ENCODE results near the gene IYD. TPM values are rescaled to one million over a fixed set of nuclear protein-coding genes. Genes with fewer than 3 reads are reported as not detected.

IYD gene
- total and polyA plus RNA-seq, 11 donors = 0.12 TPM; not detected in 10

DNA sequence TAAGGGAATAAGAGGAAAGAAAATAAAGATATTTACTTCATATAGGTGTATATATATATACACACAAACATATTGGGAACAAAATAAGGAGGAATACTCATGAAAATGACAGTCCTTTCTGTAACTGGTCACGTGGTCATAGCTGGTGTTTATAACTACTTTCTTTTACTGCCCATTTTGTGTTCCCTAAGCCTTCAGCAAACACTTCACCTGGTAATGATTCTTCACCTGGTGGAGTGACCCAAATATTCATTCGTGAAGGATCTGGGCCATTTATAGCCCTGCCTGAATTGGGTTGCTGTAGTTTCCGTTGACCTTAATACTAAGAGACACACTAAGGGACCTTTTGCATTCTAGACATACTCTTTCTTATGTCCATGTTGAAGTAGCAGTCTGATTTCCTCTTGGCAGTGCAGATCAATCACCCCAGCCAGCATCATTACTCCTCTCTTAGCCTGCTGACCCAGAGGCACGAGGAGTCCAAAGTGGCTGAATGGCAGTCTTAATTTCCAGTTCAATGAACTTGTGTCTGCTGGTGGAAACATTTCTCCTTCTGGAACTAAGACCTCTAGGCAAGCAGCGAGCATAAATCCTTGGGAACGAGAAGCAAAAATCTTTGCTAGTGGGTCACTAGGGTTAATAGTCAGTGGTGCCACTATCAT, 39.9 kb upstream of the IYD start:
- intact Hi-C loops (cut with DNase I) = loop anchor here in 1 of 10 donors (5.0 kb wide), 1 partner anchor 187 kb away; the partner anchor contains the start of gene PPP1R14C
- Histone ChIP-seq H3K4me1 (peaks cover 0 to 23% (median 0%) of the 10 kb centered on the region in 12 donors), H3K36me3 (no peaks in the 10 kb centered on the region), H3K27me3 (no peaks in the 10 kb centered on the region), H3K27ac (no peak overlapping the region), H3K9me3 (no peaks in the 10 kb centered on the region), H3K4me3 (no peak overlapping the region)
- no peak for TF ChIP-seq POLR2A (IDR thresholded peaks at IDR 0.05)
- TF ChIP-seq, protein P1, sequence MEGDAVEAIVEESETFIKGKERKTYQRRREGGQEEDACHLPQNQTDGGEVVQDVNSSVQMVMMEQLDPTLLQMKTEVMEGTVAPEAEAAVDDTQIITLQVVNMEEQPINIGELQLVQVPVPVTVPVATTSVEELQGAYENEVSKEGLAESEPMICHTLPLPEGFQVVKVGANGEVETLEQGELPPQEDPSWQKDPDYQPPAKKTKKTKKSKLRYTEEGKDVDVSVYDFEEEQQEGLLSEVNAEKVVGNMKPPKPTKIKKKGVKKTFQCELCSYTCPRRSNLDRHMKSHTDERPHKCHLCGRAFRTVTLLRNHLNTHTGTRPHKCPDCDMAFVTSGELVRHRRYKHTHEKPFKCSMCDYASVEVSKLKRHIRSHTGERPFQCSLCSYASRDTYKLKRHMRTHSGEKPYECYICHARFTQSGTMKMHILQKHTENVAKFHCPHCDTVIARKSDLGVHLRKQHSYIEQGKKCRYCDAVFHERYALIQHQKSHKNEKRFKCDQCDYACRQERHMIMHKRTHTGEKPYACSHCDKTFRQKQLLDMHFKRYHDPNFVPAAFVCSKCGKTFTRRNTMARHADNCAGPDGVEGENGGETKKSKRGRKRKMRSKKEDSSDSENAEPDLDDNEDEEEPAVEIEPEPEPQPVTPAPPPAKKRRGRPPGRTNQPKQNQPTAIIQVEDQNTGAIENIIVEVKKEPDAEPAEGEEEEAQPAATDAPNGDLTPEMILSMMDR (IDR thresholded peaks at IDR 0.05) = no peak
- ATAC-seq (no peak), DNase-seq (no peak)
- 88 to 94% (median 91%) methylated on average over 6 of the region's 6 CpGs for WGBS, 4 donors

DNA sequence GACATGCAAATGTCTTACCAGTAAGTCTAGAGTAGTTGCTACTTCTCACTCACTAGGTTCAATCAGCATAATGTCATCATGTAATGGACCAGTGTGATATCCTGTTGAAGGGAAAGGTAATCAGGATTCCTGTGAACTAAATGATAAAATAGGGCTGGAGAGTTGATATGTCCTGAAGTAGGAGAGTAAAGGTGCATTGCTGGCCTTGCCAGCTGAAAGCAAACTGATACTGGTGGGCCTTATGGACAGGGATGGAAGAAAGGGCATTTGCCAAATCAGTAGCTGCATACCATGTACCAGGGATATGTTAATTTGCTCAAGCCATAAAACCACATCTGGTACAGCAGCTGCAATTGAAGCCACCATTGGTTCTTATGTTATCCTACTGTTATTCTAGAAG, 37.5 kb upstream of the IYD start:
- Histone ChIP-seq H3K27ac (no peak overlapping the region), H3K4me1 (peaks cover 0 to 9% (median 0%) of the 10 kb centered on the region in 12 donors), H3K27me3 (no peaks in the 10 kb centered on the region), H3K9me3 (no peaks in the 10 kb centered on the region), H3K4me3 (no peak overlapping the region), H3K36me3 (no peaks in the 10 kb centered on the region)
- no peak for ATAC-seq
- intact Hi-C loops (cut with DNase I) = loop anchor here in 2 of 10 donors (10.0 kb wide), 2 partner anchors 67 to 397 kb away; no protein-coding TSS in a partner anchor
- no peak for DNase-seq
- TF ChIP-seq, protein P1 (IDR thresholded peaks at IDR 0.05) = no peak
- TF ChIP-seq POLR2A (IDR thresholded peaks at IDR 0.05) = no peak

DNA sequence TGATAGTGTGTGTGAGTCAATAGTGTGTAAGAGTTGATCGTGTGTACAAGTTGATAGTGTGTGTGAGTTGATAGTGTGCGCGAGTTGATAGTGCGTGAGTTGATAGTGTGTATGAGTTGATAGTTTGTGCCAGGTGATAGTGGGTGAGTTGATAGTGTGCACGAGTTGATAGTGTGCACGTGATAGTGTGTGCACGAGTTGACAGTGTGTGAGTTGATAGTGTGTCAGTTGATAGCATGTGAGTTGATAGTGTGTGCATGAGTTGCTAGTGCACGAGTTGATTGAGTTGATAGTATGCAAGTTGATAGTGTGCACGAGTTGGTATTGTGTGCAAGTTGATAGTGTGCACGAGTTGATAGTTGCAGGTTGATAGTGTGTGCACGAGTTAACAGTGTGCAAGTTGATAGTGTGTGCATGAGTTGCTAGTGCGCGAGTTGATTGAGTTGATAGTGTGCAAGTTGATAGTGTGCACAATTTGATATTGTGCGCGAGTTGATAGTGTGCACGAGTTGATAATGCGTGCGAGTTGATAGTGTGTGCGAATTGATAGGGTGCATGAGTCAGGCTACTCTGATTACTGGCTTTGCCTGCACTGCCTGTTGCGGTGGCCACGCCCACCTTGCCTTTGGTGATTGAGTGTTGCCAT, 35.8 kb upstream of the IYD start:
- no peaks in the 10 kb centered on the region for H3K4me1 ChIP-seq
- DNase-seq (no peak), ATAC-seq (no peak)
- H3K36me3 ChIP-seq = no peaks in the 10 kb centered on the region
- H3K4me3 ChIP-seq = no peak overlapping the region
- TF ChIP-seq, protein P1 (IDR thresholded peaks at IDR 0.05) = no peak
- no peak for TF ChIP-seq POLR2A (IDR thresholded peaks at IDR 0.05)
- no peak overlapping the region for H3K27ac ChIP-seq
- no peaks in the 10 kb centered on the region for H3K27me3 ChIP-seq
- WGBS, 4 donors = 89 to 92% (median 90%) methylated on average over 21 of the region's 21 CpGs
- intact Hi-C loops (cut with DNase I) = loop anchor here in 2 of 10 donors (10.0 kb wide), 2 partner anchors 68 to 398 kb away; no protein-coding TSS in a partner anchor
- no peaks in the 10 kb centered on the region for H3K9me3 ChIP-seq

DNA sequence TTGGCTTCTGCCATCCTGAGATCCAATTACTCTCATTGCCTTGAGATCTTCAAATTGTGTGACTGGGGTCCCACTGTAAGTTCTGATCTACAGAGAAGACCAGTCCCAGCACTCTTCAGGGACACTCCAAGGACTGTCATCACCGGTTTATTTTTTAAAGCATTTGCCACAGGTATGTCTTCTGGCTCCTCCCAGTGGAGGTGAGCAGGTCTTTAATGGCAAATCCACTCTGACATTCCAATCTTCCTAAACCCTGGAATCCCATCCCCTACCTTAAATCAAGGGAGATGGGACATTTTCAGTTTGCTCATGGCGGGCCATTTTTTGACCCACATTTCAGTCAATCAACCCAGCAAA, 35.2 kb upstream of the IYD start:
- no peak for TF ChIP-seq POLR2A (IDR thresholded peaks at IDR 0.05)
- TF ChIP-seq, protein P1 (IDR thresholded peaks at IDR 0.05) = no peak
- Histone ChIP-seq H3K36me3 (no peaks in the 10 kb centered on the region), H3K27ac (no peak overlapping the region), H3K4me3 (no peak overlapping the region), H3K9me3 (no peaks in the 10 kb centered on the region), H3K27me3 (no peaks in the 10 kb centered on the region), H3K4me1 (no peaks in the 10 kb centered on the region)
- DNase-seq = no peak
- 90 to 98% (median 94%) methylated on average over 2 of the region's 2 CpGs for WGBS, 4 donors
- ATAC-seq = no peak
- intact Hi-C loops (cut with DNase I) = loop anchor here in 2 of 10 donors (10.0 kb wide), 2 partner anchors 69 to 399 kb away; no protein-coding TSS in a partner anchor
